ENCODE data around the gene AIRE.

- TF ChIP-seq POLR2AphosphoS5 (IDR thresholded peaks at IDR 0.05; ENCODE audit: borderline replicate concordance, low read depth, low read length) (no peak), EZH2 (IDR thresholded peaks at IDR 0.05) (no peak)
Observed at GRCh38 chr21:44306936-44307704, 21.4 kb downstream of the AIRE start.

Measured in SK-N-MC (cell line).